Measurements from ENCODE around the gene USP40. TPM values are rescaled to one million over a fixed set of nuclear protein-coding genes. Genes with fewer than 3 reads are reported as not detected.

Gene USP40
- total and polyA plus RNA-seq, 5 donors from 2014 or later, result 2.7 to 17.2 (median 5.4) TPM

DNA sequence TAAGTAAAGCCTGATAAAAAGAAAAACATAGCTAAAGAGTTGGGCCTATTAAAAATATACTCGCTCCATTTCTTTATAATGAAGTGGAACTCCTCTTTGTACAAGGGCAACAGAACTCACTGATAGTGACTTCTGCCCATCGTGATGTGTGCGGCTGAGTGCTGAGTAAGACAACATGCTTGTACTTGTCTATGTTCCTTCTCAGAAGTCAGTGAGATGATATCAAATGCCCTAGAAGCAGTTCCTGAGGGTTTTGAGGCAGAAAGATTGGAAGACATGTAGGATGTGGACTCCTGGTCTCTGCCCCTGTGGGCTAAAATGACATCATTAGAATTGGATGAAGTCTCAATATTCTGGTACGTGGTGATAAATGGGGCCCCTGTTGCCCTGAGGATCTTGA lies 73.8 kb downstream of the USP40 start:
- peaks cover 18% of the 10 kb centered on the region for H3K36me3 ChIP-seq (ENCODE audit: control insufficient read depth, insufficient read depth, low read length)
- H3K4me1 ChIP-seq (ENCODE audit: control insufficient read depth, insufficient read depth, low read length, poor library complexity, severe bottlenecking), result no peaks in the 10 kb centered on the region
- no peaks in the 10 kb centered on the region for H3K9me3 ChIP-seq (ENCODE audit: control insufficient read depth in 2 of 2, low read length in 2 of 2)
- Mint-ChIP-seq H3K9me3 (peaks cover 0 to 2% (median 0%) of the 10 kb centered on the region in 7 donors), H3K27ac (no peak overlapping the region), H3K4me1 (no peaks in the 10 kb centered on the region), H3K27me3 (no peaks in the 10 kb centered on the region), H3K36me3 (peaks cover 22% of the 10 kb centered on the region), H3K4me3 (no peak overlapping the region)
- no peak overlapping the region for H3K4me3 ChIP-seq (ENCODE audit: low read depth, low read length)
- no peak for ATAC-seq (ENCODE audit: low read depth in 2 of 2)
- no peaks in the 10 kb centered on the region for H3K27me3 ChIP-seq (ENCODE audit: control insufficient read depth, insufficient read depth, low read length)
- DNase-seq, result no peak
- H3K27ac ChIP-seq (ENCODE audit: insufficient read depth, low read length, poor library complexity, severe bottlenecking), result no peak overlapping the region

DNA sequence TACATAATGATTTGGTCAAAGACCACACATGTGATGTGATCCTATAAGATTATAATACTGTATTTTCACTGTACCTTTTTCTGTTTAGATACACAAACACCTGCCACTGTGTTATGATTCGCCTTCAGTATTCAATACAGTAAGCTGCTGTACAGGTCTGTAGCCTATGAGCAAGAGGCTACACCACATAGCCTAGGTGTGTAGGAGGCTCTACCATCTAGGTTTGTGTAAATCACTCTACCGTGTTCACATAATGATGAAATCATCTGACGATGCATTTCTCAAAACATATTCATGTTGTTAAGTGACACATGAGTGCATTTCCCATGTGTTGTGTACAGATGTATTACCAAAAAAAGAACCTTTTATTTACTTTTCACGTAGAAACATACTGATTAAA lies 74.5 kb downstream of the USP40 start:
- no peaks in the 10 kb centered on the region for H3K27me3 Mint-ChIP-seq
- H3K9me3 Mint-ChIP-seq, result peaks cover 0 to 2% (median 0%) of the 10 kb centered on the region in 7 donors
- H3K9me3 ChIP-seq (ENCODE audit: control insufficient read depth in 2 of 2, low read length in 2 of 2), result no peaks in the 10 kb centered on the region
- peaks cover 19% of the 10 kb centered on the region for H3K36me3 ChIP-seq (ENCODE audit: control insufficient read depth, insufficient read depth, low read length)
- H3K36me3 Mint-ChIP-seq, result peaks cover 19% of the 10 kb centered on the region
- no peaks in the 10 kb centered on the region for H3K4me1 ChIP-seq (ENCODE audit: control insufficient read depth, insufficient read depth, low read length, poor library complexity, severe bottlenecking)
- H3K4me3 Mint-ChIP-seq, result no peak overlapping the region
- H3K27me3 ChIP-seq (ENCODE audit: control insufficient read depth, insufficient read depth, low read length), result no peaks in the 10 kb centered on the region
- H3K4me1 Mint-ChIP-seq, result no peaks in the 10 kb centered on the region
- H3K4me3 ChIP-seq (ENCODE audit: low read depth, low read length), result no peak overlapping the region
- no peak overlapping the region for H3K27ac ChIP-seq (ENCODE audit: insufficient read depth, low read length, poor library complexity, severe bottlenecking)
- DNase-seq, result no peak
- no peak overlapping the region for H3K27ac Mint-ChIP-seq
- ATAC-seq (ENCODE audit: low read depth in 2 of 2), result no peak

DNA sequence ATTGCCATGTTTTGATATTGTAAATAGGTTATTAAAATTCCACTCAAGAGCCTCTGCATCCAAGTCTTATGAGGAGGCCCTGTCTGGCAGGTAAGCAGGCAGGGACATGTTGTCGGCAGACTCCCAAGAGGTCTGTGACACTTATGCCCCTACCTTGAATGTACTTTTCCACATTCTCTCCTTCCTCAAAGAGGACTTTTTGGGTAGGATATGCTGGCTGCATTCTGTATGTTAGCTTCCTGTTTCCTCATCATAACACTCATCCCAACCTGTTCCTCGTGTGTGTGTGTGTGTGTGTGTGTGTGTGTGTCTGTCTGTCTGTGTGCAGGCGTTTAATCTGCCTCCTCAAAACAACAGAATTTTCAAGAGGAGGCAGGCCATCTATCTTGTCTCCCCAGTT lies 75.3 kb downstream of the USP40 start:
- Mint-ChIP-seq H3K36me3 (peaks cover 18% of the 10 kb centered on the region), H3K27me3 (no peaks in the 10 kb centered on the region), H3K4me3 (no peak overlapping the region)

DNA sequence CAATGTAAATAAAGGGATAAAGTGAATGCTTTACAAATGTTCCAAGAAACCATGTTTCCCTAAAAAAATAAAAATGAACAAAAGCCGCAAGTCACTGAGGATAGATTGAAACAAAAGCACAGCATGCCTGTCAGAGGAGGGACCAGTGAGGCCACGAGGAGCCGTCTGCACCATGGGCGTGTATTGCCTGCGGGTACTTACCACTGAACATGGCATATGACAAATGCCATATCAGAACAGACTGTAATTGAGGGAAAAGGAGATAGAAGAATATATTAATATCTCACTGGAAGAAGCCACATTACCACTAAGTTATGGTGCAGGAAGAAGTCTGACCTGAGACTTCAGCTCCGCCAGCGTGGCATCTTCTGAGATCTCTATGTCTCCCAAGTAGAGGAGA lies 75.8 kb downstream of the USP40 start:
- H3K9me3 Mint-ChIP-seq, result no peaks in the 10 kb centered on the region
- DNase-seq (no peak), ATAC-seq (ENCODE audit: low read depth in 2 of 2) (no peak)
- H3K36me3 Mint-ChIP-seq, result peaks cover 22% of the 10 kb centered on the region
- peaks cover 19% of the 10 kb centered on the region for H3K36me3 ChIP-seq (ENCODE audit: control insufficient read depth, insufficient read depth, low read length)
- no peak overlapping the region for H3K27ac Mint-ChIP-seq
- no peak overlapping the region for H3K4me3 ChIP-seq (ENCODE audit: low read depth, low read length)
- H3K4me1 Mint-ChIP-seq, result no peaks in the 10 kb centered on the region
- H3K9me3 ChIP-seq (ENCODE audit: control insufficient read depth in 2 of 2, low read length in 2 of 2), result no peaks in the 10 kb centered on the region
- no peak overlapping the region for H3K4me3 Mint-ChIP-seq
- H3K27ac ChIP-seq (ENCODE audit: insufficient read depth, low read length, poor library complexity, severe bottlenecking), result no peak overlapping the region
- no peaks in the 10 kb centered on the region for H3K27me3 Mint-ChIP-seq
- H3K27me3 ChIP-seq (ENCODE audit: control insufficient read depth, insufficient read depth, low read length), result no peaks in the 10 kb centered on the region
- no peaks in the 10 kb centered on the region for H3K4me1 ChIP-seq (ENCODE audit: control insufficient read depth, insufficient read depth, low read length, poor library complexity, severe bottlenecking)

More for the DNA sequence above, 75.3 kb downstream of the USP40 start:
- H3K4me3 ChIP-seq (ENCODE audit: low read depth, low read length), result no peak overlapping the region
- no peaks in the 10 kb centered on the region for H3K9me3 ChIP-seq (ENCODE audit: control insufficient read depth in 2 of 2, low read length in 2 of 2)
- peaks cover 19% of the 10 kb centered on the region for H3K36me3 ChIP-seq (ENCODE audit: control insufficient read depth, insufficient read depth, low read length)
- Mint-ChIP-seq H3K9me3 (no peaks in the 10 kb centered on the region), H3K27ac (no peak overlapping the region), H3K4me1 (no peaks in the 10 kb centered on the region)
- H3K27ac ChIP-seq (ENCODE audit: insufficient read depth, low read length, poor library complexity, severe bottlenecking), result no peak overlapping the region
- DNase-seq, result no peak
- no peaks in the 10 kb centered on the region for H3K27me3 ChIP-seq (ENCODE audit: control insufficient read depth, insufficient read depth, low read length)
- H3K4me1 ChIP-seq (ENCODE audit: control insufficient read depth, insufficient read depth, low read length, poor library complexity, severe bottlenecking), result no peaks in the 10 kb centered on the region
- no peak for ATAC-seq (ENCODE audit: low read depth in 2 of 2)

DNA sequence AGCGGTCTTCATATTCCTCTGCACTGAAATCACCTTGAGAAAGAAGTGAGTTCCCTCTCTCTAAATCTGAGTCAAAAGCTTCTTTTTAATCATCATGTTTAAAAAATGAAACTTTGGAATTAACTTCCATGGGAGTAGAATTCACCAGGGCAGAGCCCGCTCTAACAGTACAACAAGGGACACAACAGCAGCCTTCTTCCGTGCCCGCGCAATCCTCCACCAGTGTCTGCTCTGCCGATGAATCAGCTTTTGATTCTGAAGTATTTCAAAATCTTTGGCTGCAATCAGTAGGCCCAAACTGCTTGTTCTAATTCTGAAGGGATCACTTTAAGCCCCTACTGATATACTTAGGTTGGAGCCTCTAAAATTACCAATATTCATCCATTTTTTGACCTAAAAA lies 76.9 kb downstream of the USP40 start:
- Mint-ChIP-seq H3K27me3 (no peaks in the 10 kb centered on the region), H3K9me3 (no peaks in the 10 kb centered on the region), H3K4me1 (no peaks in the 10 kb centered on the region), H3K27ac (no peak overlapping the region), H3K36me3 (peaks cover 32% of the 10 kb centered on the region), H3K4me3 (no peak overlapping the region)
- H3K4me1 ChIP-seq (ENCODE audit: control insufficient read depth, insufficient read depth, low read length, poor library complexity, severe bottlenecking), result no peaks in the 10 kb centered on the region
- H3K4me3 ChIP-seq (ENCODE audit: low read depth, low read length), result no peak overlapping the region
- no peaks in the 10 kb centered on the region for H3K27me3 ChIP-seq (ENCODE audit: control insufficient read depth, insufficient read depth, low read length)
- peaks cover 25% of the 10 kb centered on the region for H3K36me3 ChIP-seq (ENCODE audit: control insufficient read depth, insufficient read depth, low read length)
- ATAC-seq (ENCODE audit: low read depth in 2 of 2), result no peak
- no peaks in the 10 kb centered on the region for H3K9me3 ChIP-seq (ENCODE audit: control insufficient read depth in 2 of 2, low read length in 2 of 2)
- H3K27ac ChIP-seq (ENCODE audit: insufficient read depth, low read length, poor library complexity, severe bottlenecking), result no peak overlapping the region
- no peak for DNase-seq

DNA sequence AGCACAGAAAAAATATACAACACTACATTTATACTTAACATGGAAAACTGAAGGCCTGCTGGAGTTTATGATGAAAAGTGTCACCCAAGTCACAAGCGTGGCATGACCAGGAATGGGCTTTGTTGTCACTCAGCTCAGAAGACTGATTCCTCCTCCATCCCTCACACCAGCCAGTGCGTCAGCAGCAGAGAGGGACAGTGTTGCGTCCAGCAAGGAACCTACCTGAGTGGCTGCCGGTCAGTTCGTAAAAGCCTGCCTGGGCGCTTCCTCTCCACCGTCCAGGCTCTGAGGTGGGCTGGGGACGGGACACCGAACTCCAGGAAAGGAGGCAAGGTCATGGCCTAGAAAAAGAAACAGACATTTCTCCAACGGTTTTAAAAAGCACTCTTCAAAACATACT lies 77.4 kb downstream of the USP40 start:
- H3K27ac ChIP-seq (ENCODE audit: insufficient read depth, low read length, poor library complexity, severe bottlenecking), result no peak overlapping the region
- no peak for DNase-seq
- peaks cover 32% of the 10 kb centered on the region for H3K36me3 Mint-ChIP-seq
- H3K9me3 ChIP-seq (ENCODE audit: control insufficient read depth in 2 of 2, low read length in 2 of 2), result no peaks in the 10 kb centered on the region
- no peaks in the 10 kb centered on the region for H3K27me3 Mint-ChIP-seq
- ATAC-seq (ENCODE audit: low read depth in 2 of 2), result no peak
- no peak overlapping the region for H3K27ac Mint-ChIP-seq
- no peak overlapping the region for H3K4me3 Mint-ChIP-seq
- H3K9me3 Mint-ChIP-seq, result no peaks in the 10 kb centered on the region
- no peaks in the 10 kb centered on the region for H3K4me1 Mint-ChIP-seq
- no peak overlapping the region for H3K4me3 ChIP-seq (ENCODE audit: low read depth, low read length)
- peaks cover 25% of the 10 kb centered on the region for H3K36me3 ChIP-seq (ENCODE audit: control insufficient read depth, insufficient read depth, low read length)
- H3K27me3 ChIP-seq (ENCODE audit: control insufficient read depth, insufficient read depth, low read length), result no peaks in the 10 kb centered on the region
- no peaks in the 10 kb centered on the region for H3K4me1 ChIP-seq (ENCODE audit: control insufficient read depth, insufficient read depth, low read length, poor library complexity, severe bottlenecking)

DNA sequence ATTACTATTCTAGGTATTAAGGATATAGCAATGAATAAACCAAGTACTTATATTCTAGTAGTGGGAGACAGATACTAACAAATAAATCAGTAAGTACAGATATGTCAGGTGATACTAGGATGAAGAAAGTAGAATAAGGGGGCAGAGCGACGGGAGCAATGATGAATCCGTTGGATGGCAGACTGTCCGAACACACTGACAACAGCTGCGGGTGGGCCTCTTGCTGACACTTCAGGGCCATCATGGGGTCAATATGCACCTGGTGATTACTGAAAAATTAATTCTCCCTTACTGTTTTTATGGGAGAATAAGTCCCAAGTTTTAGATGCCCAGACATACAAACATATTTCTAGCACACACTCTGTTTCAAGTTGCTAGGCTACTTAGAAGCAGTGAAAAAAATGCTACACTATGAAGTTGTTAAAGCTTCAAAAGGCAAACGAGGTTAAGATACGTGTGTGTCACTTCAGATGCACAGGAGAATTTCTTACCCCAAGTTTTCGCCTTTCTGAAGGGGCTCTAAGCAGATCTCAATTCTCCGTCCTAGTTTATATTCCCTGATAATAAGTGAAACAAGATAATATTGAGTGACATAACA lies 78.7 kb downstream of the USP40 start:
- H3K4me1 ChIP-seq (ENCODE audit: control insufficient read depth, insufficient read depth, low read length, poor library complexity, severe bottlenecking), result no peaks in the 10 kb centered on the region
- Mint-ChIP-seq H3K36me3 (peaks cover 30% of the 10 kb centered on the region), H3K9me3 (no peaks in the 10 kb centered on the region), H3K27ac (no peak overlapping the region), H3K4me3 (no peak overlapping the region), H3K4me1 (no peaks in the 10 kb centered on the region), H3K27me3 (no peaks in the 10 kb centered on the region)
- H3K4me3 ChIP-seq (ENCODE audit: low read depth, low read length), result no peak overlapping the region
- DNase-seq (no peak), ATAC-seq (ENCODE audit: low read depth in 2 of 2) (no peak)
- H3K27ac ChIP-seq (ENCODE audit: insufficient read depth, low read length, poor library complexity, severe bottlenecking), result no peak overlapping the region
- H3K27me3 ChIP-seq (ENCODE audit: control insufficient read depth, insufficient read depth, low read length), result no peaks in the 10 kb centered on the region
- no peaks in the 10 kb centered on the region for H3K9me3 ChIP-seq (ENCODE audit: control insufficient read depth in 2 of 2, low read length in 2 of 2)
- H3K36me3 ChIP-seq (ENCODE audit: control insufficient read depth, insufficient read depth, low read length), result peaks cover 28% of the 10 kb centered on the region

DNA sequence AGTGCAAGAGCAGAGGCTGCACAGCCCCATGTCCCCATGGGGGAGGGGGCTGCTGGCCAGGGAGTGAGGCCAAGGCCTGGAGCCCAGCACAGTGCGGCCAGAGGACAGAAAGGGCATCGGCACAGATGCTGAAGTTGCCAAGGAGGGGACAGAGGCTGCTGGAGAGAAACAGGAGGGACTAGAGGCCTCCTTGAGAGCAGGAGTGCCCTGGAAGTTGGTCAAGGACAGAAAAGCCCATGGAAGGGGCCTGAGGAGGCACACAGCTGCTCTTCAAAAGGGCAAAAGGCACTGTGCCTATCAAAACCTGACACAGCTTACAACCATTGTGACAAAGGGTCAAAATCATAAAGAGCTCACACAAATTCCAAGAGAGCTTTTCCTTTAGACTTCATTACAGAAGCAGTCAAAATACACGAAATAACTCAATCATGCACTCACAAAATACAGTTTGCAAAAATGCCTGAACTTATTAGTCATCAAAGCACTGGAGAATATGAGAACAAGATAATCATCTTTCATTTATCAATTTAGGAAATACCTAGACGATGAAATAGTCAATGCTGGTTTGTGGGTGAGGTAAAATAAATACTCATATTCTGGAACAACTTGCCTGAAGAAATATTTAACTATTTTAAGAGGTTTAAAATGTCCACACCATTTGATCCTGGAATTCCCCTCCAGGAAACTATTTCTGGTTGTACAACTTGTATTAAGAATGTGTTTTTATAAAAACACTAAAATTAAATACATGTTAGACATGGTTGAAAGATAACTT lies 79.6 kb downstream of the USP40 start:
- Mint-ChIP-seq H3K27ac (peak overlapping the region in 1 of 3 donors; percentile 24), H3K36me3 (peaks cover 30% of the 10 kb centered on the region), H3K4me1 (no peaks in the 10 kb centered on the region), H3K4me3 (no peak overlapping the region), H3K27me3 (no peaks in the 10 kb centered on the region), H3K9me3 (no peaks in the 10 kb centered on the region)
- Histone ChIP-seq H3K9me3 (ENCODE audit: control insufficient read depth in 2 of 2, low read length in 2 of 2) (no peaks in the 10 kb centered on the region), H3K4me3 (ENCODE audit: low read depth, low read length) (no peak overlapping the region), H3K27ac (ENCODE audit: insufficient read depth, low read length, poor library complexity, severe bottlenecking) (no peak overlapping the region), H3K4me1 (ENCODE audit: control insufficient read depth, insufficient read depth, low read length, poor library complexity, severe bottlenecking) (no peaks in the 10 kb centered on the region), H3K27me3 (ENCODE audit: control insufficient read depth, insufficient read depth, low read length) (no peaks in the 10 kb centered on the region), H3K36me3 (ENCODE audit: control insufficient read depth, insufficient read depth, low read length) (peaks cover 25% of the 10 kb centered on the region)
- no peak for ATAC-seq (ENCODE audit: low read depth in 2 of 2)
- DNase-seq, result no peak

Measured in CD4-positive, CD25-positive, alpha-beta regulatory T cell (primary cell).